IPS DF 4.7 (cell line): Measurements from ENCODE around the gene SMAD3.

ENCODE experiments used
- DNase-seq: peaks from one replicate; pipeline ENCODE4 v3.0.0-alpha.2; 2013; ENCODE audit warnings: low spot score; ENCODE audit errors: extremely low read depth

SMAD3 gene

DNA sequence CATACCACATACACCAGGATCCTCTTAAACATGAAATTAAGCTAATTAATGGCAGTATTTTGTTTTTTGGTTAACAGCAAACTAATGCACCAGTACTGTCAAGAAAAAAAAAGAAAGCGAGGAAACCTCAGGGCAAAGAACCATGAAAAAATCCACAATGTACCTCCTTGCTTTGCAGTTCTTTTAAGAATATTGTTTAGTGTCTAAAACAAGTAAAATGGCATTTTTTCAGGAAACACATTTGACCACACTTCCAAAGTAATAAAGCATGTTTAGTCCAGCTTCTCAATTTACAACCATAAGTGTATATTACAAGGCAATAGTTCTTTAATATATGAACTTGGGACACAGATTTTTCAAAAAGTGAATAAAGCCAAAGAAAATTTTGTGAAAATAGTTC, 162.4 kb downstream of the SMAD3 start:
- no peak for DNase-seq

DNA sequence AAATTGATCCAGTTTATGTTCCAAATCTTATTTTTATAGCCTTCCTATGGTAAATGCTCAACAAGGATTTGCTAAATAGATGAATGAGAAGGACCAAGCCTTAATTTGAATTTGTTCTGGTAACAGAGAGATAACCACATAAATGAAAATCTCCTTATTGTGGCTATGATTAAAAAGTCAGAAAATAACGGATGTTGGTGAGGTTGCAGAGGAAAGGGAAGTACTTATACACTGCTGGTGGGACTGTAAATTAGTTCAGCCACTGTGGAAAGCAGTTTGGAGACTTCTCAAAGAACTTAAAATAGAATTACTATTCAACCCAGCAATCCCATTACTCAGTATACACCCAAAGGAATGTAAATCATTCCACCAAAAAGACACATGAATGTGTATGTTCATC, 162.9 kb downstream of the SMAD3 start:
- no peak for DNase-seq

GRCh38 chr15:67230504-67230903, 165.1 kb downstream of the SMAD3 start:
- no peak for DNase-seq

DNA sequence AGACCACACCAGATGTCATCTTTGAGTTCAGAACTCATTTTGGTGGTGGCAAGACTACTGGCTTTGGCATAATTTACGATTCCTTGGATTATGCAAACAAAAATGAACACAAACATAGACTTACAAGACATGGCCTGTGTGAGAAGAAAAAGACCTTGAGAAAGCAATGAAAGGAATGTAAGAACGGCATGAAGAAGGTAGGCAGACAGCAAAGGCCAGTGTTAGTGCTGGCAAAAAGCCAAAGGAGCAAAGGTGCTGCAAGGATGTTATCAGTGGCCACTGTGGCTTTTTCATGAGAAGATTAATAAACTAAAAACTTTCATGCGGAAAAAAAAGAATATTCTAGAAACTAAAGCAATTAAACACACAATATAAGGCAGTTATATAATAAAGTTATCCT, 167.2 kb downstream of the SMAD3 start:
- no peak for DNase-seq

GRCh38 chr15:67240235-67241131, 175.1 kb downstream of the SMAD3 start:
- DNase-seq = no peak

DNA sequence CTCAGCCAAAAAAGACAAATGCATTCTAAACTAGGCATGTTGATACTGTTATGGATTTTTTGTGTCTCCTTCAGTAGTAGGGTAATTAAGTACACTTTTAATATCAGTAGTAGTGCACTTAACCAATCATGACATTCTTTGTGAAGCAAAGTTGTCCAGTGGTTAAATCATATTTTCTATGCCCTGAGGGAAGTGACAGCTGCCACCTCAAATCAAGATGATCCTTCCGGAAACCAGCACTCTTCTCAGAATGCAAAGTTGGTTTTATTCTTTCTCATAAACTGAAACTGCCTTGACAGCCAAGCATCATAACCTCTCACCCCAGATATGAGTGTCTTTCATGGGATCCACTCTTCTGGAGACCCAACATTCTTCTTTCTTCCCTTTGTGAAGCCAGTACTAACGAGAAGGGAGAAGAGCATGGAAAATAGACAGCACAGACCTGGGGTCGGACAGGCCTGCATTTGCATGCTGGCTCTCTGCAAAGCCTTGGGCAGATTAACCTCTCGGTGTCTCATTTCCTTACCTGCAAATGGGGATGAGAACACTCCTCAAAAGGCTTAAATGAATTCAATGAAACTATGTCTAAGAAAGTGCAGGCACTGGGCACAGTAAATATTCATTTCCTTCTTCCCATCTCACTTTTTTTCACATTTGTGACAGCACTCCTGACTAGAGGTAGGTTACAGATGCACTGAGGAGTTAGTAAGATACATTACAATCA, 175.9 kb downstream of the SMAD3 start:
- no peak for DNase-seq

GRCh38 chr15:67242708-67243111, 177.3 kb downstream of the SMAD3 start:
- DNase-seq = no peak
